CD4-positive, alpha-beta T cell (primary cell): Measurements from ENCODE around the gene ADARB2. TPM values are rescaled to one million over a fixed set of nuclear protein-coding genes. Genes with fewer than 3 reads are reported as not detected.

ENCODE experiments used
- ATAC-seq: fragments of 200-7000 bp; cut with Tn5 transposase; one replicate; pipeline ENCODE4 v1.10.0; 2022; ENCODE audit warnings: mild to moderate bottlenecking; ENCODE audit not compliant: poor library complexity
- CTCF ChIA-PET: fragments of 350-600 bp; sonication (Branson Sonifier 250); formaldehyde crosslinking; loops from one replicate; lab custom pipeline; 2021; ENCODE audit warnings: antibody characterized with exemption, inconsistent platforms; lab: Charles Lee
- POLR2A ChIA-PET: fragments of 350-600 bp; sonication (Branson Sonifier 250); formaldehyde crosslinking; loops from one replicate; lab custom pipeline; 2021; ENCODE audit warnings: antibody characterized with exemption, inconsistent platforms; lab: Charles Lee
- DNase-seq, 14 experiments: peaks; one replicate each; pipeline ENCODE4 v3.0.0-alpha.2; 2013 to 2020; ENCODE audit warnings: mixed read lengths in 2 of 14
- H3K27ac ChIP-seq, 2 donors: one replicate each; pipeline versions ENCODE4 v1.5.1 to v1.7.0; 2013; ENCODE audit warnings: low read length in 2 of 2, low read depth in 1 of 2, mild to moderate bottlenecking in 1 of 2
- H3K27me3 ChIP-seq, 2 experiments: 1 replicate in 1 of 2; 2 replicates in 1 of 2; pipeline versions ENCODE4 v1.6.1 to v1.7.0; 2013; ENCODE audit warnings: low read length in 2 of 2, control low read depth in 1 of 2, mild to moderate bottlenecking in 1 of 2, moderate library complexity in 1 of 2; ENCODE audit not compliant: insufficient read depth in 2 of 2, control insufficient read depth in 1 of 2
- H3K36me3 ChIP-seq: one replicate; pipeline ENCODE4 v1.6.1; 2013; ENCODE audit warnings: low read length, control low read depth; ENCODE audit not compliant: insufficient read depth
- H3K4me1 ChIP-seq: one replicate; pipeline ENCODE4 v1.6.1; 2013; ENCODE audit warnings: low read length, control low read depth; ENCODE audit not compliant: insufficient read depth
- H3K4me3 ChIP-seq: one replicate; pipeline ENCODE4 v1.5.1; 2013; ENCODE audit warnings: mild to moderate bottlenecking, low read length, moderate library complexity
- H3K9me3 ChIP-seq, 2 experiments: 1 replicate in 1 of 2; 2 replicates in 1 of 2; pipeline versions ENCODE4 v1.6.1 to v1.7.0; 2013; ENCODE audit warnings: low read length in 2 of 2, mild to moderate bottlenecking in 2 of 2, control low read depth in 1 of 2, moderate library complexity in 1 of 2; ENCODE audit not compliant: control insufficient read depth in 1 of 2, insufficient read depth in 1 of 2
- H3K27ac Mint-ChIP-seq: one replicate; pipeline ENCODE4 v1.8.0; 2020; ENCODE audit warnings: mixed read lengths
- H3K27me3 Mint-ChIP-seq: one replicate; pipeline ENCODE4 v1.8.0; 2021; ENCODE audit warnings: mixed read lengths
- H3K36me3 Mint-ChIP-seq: one replicate; pipeline ENCODE4 v1.8.0; 2021; ENCODE audit warnings: low read depth, mixed read lengths
- H3K4me1 Mint-ChIP-seq: one replicate; pipeline ENCODE4 v1.8.0; 2021; ENCODE audit warnings: low read depth, mixed read lengths
- H3K4me3 Mint-ChIP-seq: one replicate; pipeline ENCODE4 v1.8.0; 2020; ENCODE audit warnings: mild to moderate bottlenecking, mixed read lengths
- H3K9me3 Mint-ChIP-seq: one replicate; pipeline ENCODE4 v1.8.0; 2020; ENCODE audit warnings: mixed read lengths
- CTCF ChIP-seq: fragments of 200-600 bp; IDR thresholded peaks from one replicate; pipeline ENCODE4 v1.8.0; 2022; ENCODE audit warnings: antibody characterized with exemption, mild to moderate bottlenecking
- intact Hi-C, 2 experiments: fragments of 100-400 bp; cut with DNase I in 1 of 2; cut with micrococcal nuclease in 1 of 2; formaldehyde crosslinking; loops; one replicate each; pipeline versions ENCODE4 v1.15.1 to v1.9.0; 2023 to 2025; cut with DNase I, micrococcal nuclease
- total RNA-seq, 174 experiments: library from RNA in 2 of 174; stranded (reverse) in 2 of 174; gene quantifications; one replicate each; pipeline ENCODE4 v1.2.3 and lab custom pipeline; 2021 to 2026

The ADARB2 gene
- total RNA-seq, 2 experiments from 2014 or later: 0.14 TPM; not detected in 1

GRCh38 chr10:1762076-1762475 lies 24.8 kb upstream of the ADARB2 start:
- no peak overlapping the region for H3K4me3 ChIP-seq
- no peaks in the 10 kb centered on the region for H3K27me3 ChIP-seq
- Mint-ChIP-seq H3K4me3 (no peak overlapping the region), H3K27ac (no peak overlapping the region), H3K9me3 (peaks cover 7% of the 10 kb centered on the region), H3K27me3 (no peaks in the 10 kb centered on the region), H3K4me1 (no peaks in the 10 kb centered on the region), H3K36me3 (no peaks in the 10 kb centered on the region)
- intact Hi-C loops: no loop called here
- no peaks in the 10 kb centered on the region for H3K36me3 ChIP-seq
- POLR2A ChIA-PET: no interaction called here
- TF ChIP-seq CTCF: no peak
- H3K27ac ChIP-seq: no peak overlapping the region
- CTCF ChIA-PET: no interaction called here
- ATAC-seq: no peak
- H3K9me3 ChIP-seq: peaks cover 6 to 17% of the 10 kb centered on the region in 2 experiments
- H3K4me1 ChIP-seq: no peaks in the 10 kb centered on the region
- no peak for DNase-seq

GRCh38 chr10:1754506-1755153 lies 17.3 kb upstream of the ADARB2 start:
- no peak for TF ChIP-seq CTCF
- CTCF ChIA-PET: no interaction called here
- Mint-ChIP-seq H3K27ac (no peak overlapping the region), H3K36me3 (no peaks in the 10 kb centered on the region), H3K27me3 (peaks cover 10% of the 10 kb centered on the region), H3K4me3 (no peak overlapping the region), H3K9me3 (peaks cover 7% of the 10 kb centered on the region), H3K4me1 (no peaks in the 10 kb centered on the region)
- Histone ChIP-seq H3K9me3 (peaks cover 3 to 13% of the 10 kb centered on the region in 2 experiments), H3K4me3 (no peak overlapping the region), H3K27ac (no peak overlapping the region), H3K27me3 (no peaks in the 10 kb centered on the region), H3K36me3 (no peaks in the 10 kb centered on the region), H3K4me1 (no peaks in the 10 kb centered on the region)
- POLR2A ChIA-PET: no interaction called here
- intact Hi-C loops: loop anchor here (10.0 kb wide), 1 partner anchor 1220 kb away; no protein-coding TSS in a partner anchor
- no peak for ATAC-seq
- no peak for DNase-seq

GRCh38 chr10:1752153-1752552 lies 14.8 kb upstream of the ADARB2 start:
- ChIA-PET POLR2A (no interaction called here), CTCF (no interaction called here)
- TF ChIP-seq CTCF: no peak
- no peak for ATAC-seq
- intact Hi-C loops: loop anchor here (10.0 kb wide), 1 partner anchor 1223 kb away; no protein-coding TSS in a partner anchor
- no peaks in the 10 kb centered on the region for H3K4me1 Mint-ChIP-seq
- H3K4me3 Mint-ChIP-seq: no peak overlapping the region
- peaks cover 5% of the 10 kb centered on the region for H3K36me3 Mint-ChIP-seq
- H3K9me3 Mint-ChIP-seq: peaks cover 12% of the 10 kb centered on the region
- peaks cover 7 to 14% of the 10 kb centered on the region in 2 experiments for H3K9me3 ChIP-seq
- H3K27ac Mint-ChIP-seq: no peak overlapping the region
- DNase-seq: no peak
- no peak overlapping the region for H3K4me3 ChIP-seq
- H3K27ac ChIP-seq: no peak overlapping the region
- H3K36me3 ChIP-seq: no peaks in the 10 kb centered on the region
- H3K27me3 Mint-ChIP-seq: peaks cover 17% of the 10 kb centered on the region
- no peaks in the 10 kb centered on the region for H3K27me3 ChIP-seq
- H3K4me1 ChIP-seq: no peaks in the 10 kb centered on the region
